Brain microvascular endothelial cell (primary cell): Measurements from ENCODE around the gene IL17B.
A peak's percentile ranks its signal among the peaks of the same experiment; 100 is the strongest.

Source experiments
- DNase-seq: peaks from one replicate; pipeline ENCODE4 v3.0.0-alpha.2; 2020
- H3K27ac ChIP-seq: fragments of 250-450 bp; sonication (Bioruptor Pico); 2 replicates; pipeline ENCODE4 v1.5.1; 2020; ENCODE audit warnings: mild to moderate bottlenecking, moderate library complexity
- H3K27me3 ChIP-seq: fragments of 250-450 bp; sonication (Bioruptor Pico); replicated peaks from 2 replicates; pipeline ENCODE4 v1.5.1; 2020; ENCODE audit warnings: mild to moderate bottlenecking
- H3K36me3 ChIP-seq: fragments of 250-450 bp; sonication (Bioruptor Pico); replicated peaks from 2 replicates; pipeline ENCODE4 v1.5.1; 2020; ENCODE audit warnings: mild to moderate bottlenecking
- H3K4me3 ChIP-seq: 2 replicates; pipeline ENCODE4 v1.5.1; 2011; ENCODE audit warnings: low read depth, mild to moderate bottlenecking, control low read depth, low read length, moderate library complexity
- in situ Hi-C: cut with HindIII; loops from 2 replicates; pipeline ENCODE4 v1.10.0; 2017; ENCODE audit warnings: low sequenced_read_pairs, low pct_ligation_motif_present
- TF ChIP-seq, protein P1 (sequence below): IDR thresholded peaks from 2 replicates; pipeline ENCODE4 v1.5.1; 2011; ENCODE audit warnings: low read depth, mild to moderate bottlenecking, moderate library complexity, low read length, control low read depth, inconsistent platforms; ENCODE audit errors: missing control alignments

Gene IL17B

DNA sequence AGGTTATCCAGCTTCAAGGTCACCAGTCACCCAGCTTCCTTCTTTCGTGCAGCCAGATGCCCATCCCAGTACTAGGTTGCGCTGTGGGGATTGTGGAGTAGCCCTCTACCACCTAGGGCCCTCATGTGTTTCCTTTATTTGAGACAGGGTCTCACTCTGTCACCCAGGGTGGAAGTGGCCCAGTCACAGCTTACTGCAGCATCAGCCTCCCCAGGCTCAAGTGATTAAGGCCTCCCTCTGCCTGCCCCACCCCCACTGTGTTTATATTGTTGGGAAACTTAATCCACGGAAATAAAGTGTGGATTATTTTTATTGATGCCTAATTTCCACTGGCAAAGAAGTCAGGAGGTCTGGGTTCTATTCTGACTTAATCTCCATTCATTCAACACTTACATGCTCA, 4.3 kb downstream of the IL17B start:
- no peak for DNase-seq
- no peak overlapping the region for H3K4me3 ChIP-seq
- no peaks in the 10 kb centered on the region for H3K27me3 ChIP-seq
- in situ Hi-C loops: no loop called here
- H3K36me3 ChIP-seq: no peaks in the 10 kb centered on the region
- H3K27ac ChIP-seq: no peak overlapping the region
- TF ChIP-seq, protein P1, sequence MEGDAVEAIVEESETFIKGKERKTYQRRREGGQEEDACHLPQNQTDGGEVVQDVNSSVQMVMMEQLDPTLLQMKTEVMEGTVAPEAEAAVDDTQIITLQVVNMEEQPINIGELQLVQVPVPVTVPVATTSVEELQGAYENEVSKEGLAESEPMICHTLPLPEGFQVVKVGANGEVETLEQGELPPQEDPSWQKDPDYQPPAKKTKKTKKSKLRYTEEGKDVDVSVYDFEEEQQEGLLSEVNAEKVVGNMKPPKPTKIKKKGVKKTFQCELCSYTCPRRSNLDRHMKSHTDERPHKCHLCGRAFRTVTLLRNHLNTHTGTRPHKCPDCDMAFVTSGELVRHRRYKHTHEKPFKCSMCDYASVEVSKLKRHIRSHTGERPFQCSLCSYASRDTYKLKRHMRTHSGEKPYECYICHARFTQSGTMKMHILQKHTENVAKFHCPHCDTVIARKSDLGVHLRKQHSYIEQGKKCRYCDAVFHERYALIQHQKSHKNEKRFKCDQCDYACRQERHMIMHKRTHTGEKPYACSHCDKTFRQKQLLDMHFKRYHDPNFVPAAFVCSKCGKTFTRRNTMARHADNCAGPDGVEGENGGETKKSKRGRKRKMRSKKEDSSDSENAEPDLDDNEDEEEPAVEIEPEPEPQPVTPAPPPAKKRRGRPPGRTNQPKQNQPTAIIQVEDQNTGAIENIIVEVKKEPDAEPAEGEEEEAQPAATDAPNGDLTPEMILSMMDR: no peak

DNA sequence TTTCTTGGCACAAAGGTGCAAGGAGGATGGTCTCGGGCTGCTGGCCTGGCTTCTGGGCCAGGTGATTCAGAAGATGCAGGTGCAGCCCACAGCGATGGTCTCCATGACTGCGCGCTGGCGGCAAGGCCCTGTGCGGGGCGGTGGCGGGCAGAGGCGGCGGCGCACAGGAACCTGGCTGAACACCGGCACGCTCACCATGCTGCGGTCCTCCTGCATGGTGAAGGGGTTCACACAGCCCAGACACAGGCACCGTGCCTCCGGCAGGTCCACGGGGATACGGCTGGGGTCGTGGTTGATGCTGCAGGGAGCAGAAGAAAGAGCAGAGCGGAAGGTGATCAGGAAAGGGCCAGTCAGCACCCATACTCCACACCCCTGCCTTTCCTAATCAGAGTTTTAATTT, 4.8 kb downstream of the IL17B start:
- no peak for DNase-seq
- Histone ChIP-seq H3K4me3 (no peak overlapping the region), H3K27ac (no peak overlapping the region), H3K36me3 (no peaks in the 10 kb centered on the region), H3K27me3 (no peaks in the 10 kb centered on the region)
- TF ChIP-seq, protein P1: no peak
- in situ Hi-C loops: no loop called here

DNA sequence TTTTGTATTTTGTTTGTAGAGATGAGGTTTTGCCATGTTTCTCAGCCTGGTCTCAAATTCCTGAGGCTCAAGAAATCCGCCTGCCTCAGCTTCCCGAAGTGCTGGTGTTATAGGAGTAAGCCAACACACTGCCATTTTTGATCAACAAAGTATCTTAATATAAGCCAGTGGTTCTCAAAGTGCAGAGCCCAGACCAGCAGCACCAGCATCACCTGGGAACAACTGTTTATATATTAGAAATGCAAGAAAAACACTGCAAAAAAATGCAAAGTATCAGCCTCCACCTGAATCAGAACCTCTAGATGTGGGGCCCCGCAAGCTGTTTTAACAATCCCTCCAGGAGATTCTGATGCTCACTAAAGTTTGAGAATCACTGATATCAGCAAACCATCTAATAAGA, 6.2 kb downstream of the IL17B start:
- no peak overlapping the region for H3K27ac ChIP-seq
- H3K4me3 ChIP-seq: no peak overlapping the region
- H3K27me3 ChIP-seq: no peaks in the 10 kb centered on the region
- no peaks in the 10 kb centered on the region for H3K36me3 ChIP-seq
- DNase-seq: no peak
- TF ChIP-seq, protein P1: no peak
- in situ Hi-C loops: no loop called here

DNA sequence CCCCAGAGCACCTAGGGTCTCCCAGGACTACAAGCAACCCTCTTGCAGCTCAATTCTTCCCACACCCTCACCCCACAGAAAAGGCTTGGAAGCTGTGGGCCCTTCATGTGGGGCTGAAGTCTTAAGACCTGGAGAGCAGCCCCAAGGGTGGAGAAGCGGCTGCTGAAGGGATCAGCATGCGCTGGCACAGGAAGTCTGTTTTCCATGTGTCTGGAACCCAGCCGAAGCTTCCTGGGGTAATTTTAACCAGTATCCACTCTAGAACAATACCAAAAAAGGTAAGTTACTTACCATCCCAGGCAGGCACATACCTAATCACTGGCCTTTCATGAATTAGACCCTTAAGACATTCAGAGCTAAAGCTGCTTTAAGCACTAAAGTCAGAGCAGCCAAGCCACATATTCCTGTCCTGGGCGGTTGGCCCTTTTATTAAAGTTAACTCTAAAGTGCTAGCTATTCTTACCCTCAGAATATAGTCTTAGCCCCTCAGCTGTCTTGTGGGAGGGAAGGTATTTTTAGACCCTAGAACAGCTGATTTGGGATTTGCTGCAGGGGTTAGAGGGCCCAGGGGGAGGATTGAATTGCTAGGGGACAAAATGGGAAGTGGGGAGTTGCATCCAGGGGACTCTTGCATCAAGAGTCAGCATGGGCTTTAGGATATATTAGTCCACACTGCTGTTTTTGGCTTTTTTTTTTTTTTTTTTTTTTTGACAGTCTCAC, 6.9 kb downstream of the IL17B start:
- TF ChIP-seq, protein P1: no peak
- in situ Hi-C loops: no loop called here

DNA sequence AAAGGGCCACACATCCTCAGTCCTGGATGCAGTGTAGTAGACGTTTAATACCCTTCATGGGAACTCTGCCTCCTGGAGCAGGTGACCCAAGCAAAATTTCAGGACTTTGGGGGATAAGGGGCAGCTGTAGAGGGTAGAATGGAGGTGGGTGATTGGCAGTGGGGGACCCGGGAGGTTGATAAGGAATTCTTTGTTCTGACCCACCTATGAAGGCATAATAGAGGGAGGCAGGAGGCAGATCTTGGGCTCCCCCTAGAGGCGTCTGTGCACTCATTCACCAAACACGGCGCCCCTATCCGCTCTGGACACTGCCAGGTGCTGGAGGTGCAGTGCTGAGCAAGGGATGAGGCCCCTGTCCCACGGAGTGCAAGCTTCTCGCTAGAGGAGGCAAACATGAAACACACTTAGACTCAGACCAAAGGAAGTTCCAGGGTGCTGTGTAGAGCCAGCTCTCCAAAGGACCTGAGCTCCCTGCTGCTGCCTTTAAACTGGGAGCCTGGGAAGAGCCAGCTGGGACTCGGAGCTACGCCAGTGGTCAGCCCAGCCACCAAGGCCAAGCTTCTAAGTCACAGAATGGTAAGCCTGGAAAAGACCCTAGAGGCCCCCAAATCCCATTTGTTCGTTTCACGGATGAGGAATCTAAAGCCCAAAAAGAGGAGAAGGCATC, 7.7 kb downstream of the IL17B start:
- Histone ChIP-seq H3K4me3 (no peak overlapping the region), H3K27ac (no peak overlapping the region), H3K27me3 (no peaks in the 10 kb centered on the region), H3K36me3 (no peaks in the 10 kb centered on the region)
- TF ChIP-seq, protein P1: peak; percentile 91
- in situ Hi-C loops: no loop called here
- peak; percentile 41 for DNase-seq

More for the DNA sequence above, 6.9 kb downstream of the IL17B start:
- Histone ChIP-seq H3K27me3 (no peaks in the 10 kb centered on the region), H3K27ac (no peak overlapping the region), H3K36me3 (no peaks in the 10 kb centered on the region), H3K4me3 (no peak overlapping the region)
- DNase-seq: no peak
